SH-SY5Y (cell line): Measurements from ENCODE around the gene FRAT1.

ENCODE experiments used
- GATA2 ChIP-seq: IDR thresholded peaks from 2 replicates; pipeline ENCODE4 v1.6.1; 2011; ENCODE audit warnings: mild to moderate bottlenecking, low read depth, low read length
- GATA3 ChIP-seq: IDR thresholded peaks from 2 replicates; pipeline ENCODE4 v1.6.1; 2011; ENCODE audit warnings: low read depth, mild to moderate bottlenecking, low read length, moderate library complexity

DNA sequence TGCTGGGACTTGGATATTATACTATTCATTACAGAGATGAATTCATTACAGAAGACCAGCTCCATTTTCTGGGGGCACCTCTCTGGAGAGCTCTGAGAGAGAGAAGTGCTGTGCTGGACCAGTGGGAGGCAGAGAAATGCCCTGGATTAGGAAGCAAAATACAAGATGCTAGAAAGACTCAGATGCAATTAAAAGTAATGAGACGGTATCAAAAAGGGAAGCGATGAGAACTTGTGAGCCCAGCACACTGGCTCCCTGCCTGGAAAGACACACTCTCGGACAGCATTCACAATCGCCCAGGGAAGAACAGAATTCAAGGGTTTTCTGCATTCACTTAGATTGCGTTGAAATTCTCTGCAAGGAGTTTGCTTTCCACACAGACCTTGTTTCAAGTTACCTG, 19.0 kb downstream of the FRAT1 start:
- TF ChIP-seq GATA2: no peak
- TF ChIP-seq GATA3: no peak
